HEK293 (cell line): Measurements from ENCODE around the gene TBCEL.

Experiments used
- CTCF ChIA-PET: fragments of 350-600 bp; formaldehyde crosslinking; extraction: SDS; loops from one replicate; lab custom pipeline; 2021; ENCODE audit warnings: antibody characterized with exemption; lab: Yijun Ruan, JAX
- POLR2A ChIA-PET: fragments of 300-600 bp; formaldehyde crosslinking; extraction: SDS; loops from one replicate; lab custom pipeline; 2020; ENCODE audit warnings: antibody characterized with exemption, inconsistent platforms; lab: Yijun Ruan, JAX
- H3K27ac ChIP-seq: fragments of 200-500 bp; sonication (Bioruptor generic); 2 replicates; pipeline ENCODE4 v1.5.1; 2014; ENCODE audit warnings: low read depth, low read length, control low read depth, inconsistent platforms; ENCODE audit errors: extremely low read depth
- H3K36me3 ChIP-seq, 2 experiments: fragments of 200-500 bp in 1 of 2; sonication (Bioruptor generic) in 1 of 2; 1 replicate in 1 of 2; 2 replicates in 1 of 2; pipeline ENCODE4 v1.5.1; 2014 to 2017; ENCODE audit warnings: inconsistent platforms in 2 of 2, low read length in 2 of 2; ENCODE audit not compliant: control insufficient read depth in 2 of 2, insufficient read depth in 1 of 2
- H3K4me1 ChIP-seq: fragments of 200-500 bp; sonication (Bioruptor generic); 2 replicates; pipeline ENCODE4 v1.5.1; 2014; ENCODE audit warnings: mild to moderate bottlenecking, low read length, inconsistent platforms; ENCODE audit not compliant: control insufficient read depth, insufficient read depth
- H3K4me3 ChIP-seq: 2 replicates; pipeline ENCODE4 v1.5.1; 2011; ENCODE audit warnings: low read depth, mild to moderate bottlenecking, control low read depth, low read length, moderate library complexity
- H3K9me3 ChIP-seq: fragments of 200-500 bp; sonication (Bioruptor generic); 2 replicates; pipeline ENCODE4 v1.5.1; 2014; ENCODE audit warnings: low read depth, low read length, inconsistent platforms; ENCODE audit not compliant: control insufficient read depth, insufficient read depth
- BCL6B ChIP-seq: fragments of 450-650 bp; formaldehyde crosslinking; IDR thresholded peaks from 2 replicates; pipeline ENCODE4 v1.5.1; 2017; ENCODE audit warnings: missing biosample characterization, missing genetic modification characterization
- ELK4 ChIP-seq: IDR thresholded peaks from 2 replicates; pipeline ENCODE4 v1.6.1; 2011; ENCODE audit warnings: mild to moderate bottlenecking, low read depth, low read length, borderline replicate concordance
- FEZF1 ChIP-seq: fragments of 450-650 bp; formaldehyde crosslinking; IDR thresholded peaks from 2 replicates; pipeline ENCODE4 v1.5.1; 2016; ENCODE audit warnings: missing biosample characterization, missing genetic modification characterization
- GLI4 ChIP-seq: fragments of 450-650 bp; formaldehyde crosslinking; IDR thresholded peaks from 2 replicates; pipeline ENCODE4 v1.5.1; 2016; ENCODE audit warnings: missing biosample characterization, missing genetic modification characterization
- SP3 ChIP-seq: fragments of 450-650 bp; formaldehyde crosslinking; IDR thresholded peaks from 2 replicates; pipeline ENCODE4 v1.5.1; 2016; ENCODE audit warnings: missing biosample characterization, missing genetic modification characterization
- ZBTB48 ChIP-seq: fragments of 450-650 bp; formaldehyde crosslinking; IDR thresholded peaks from 2 replicates; pipeline ENCODE4 v1.5.1; 2016; ENCODE audit warnings: missing biosample characterization, missing genetic modification characterization
- ZNF140 ChIP-seq: fragments of 450-650 bp; formaldehyde crosslinking; IDR thresholded peaks from 2 replicates; pipeline ENCODE4 v1.5.1; 2016; ENCODE audit warnings: missing biosample characterization, missing genetic modification characterization
- ZNF157 ChIP-seq: fragments of 450-650 bp; formaldehyde crosslinking; IDR thresholded peaks from 2 replicates; pipeline ENCODE4 v1.5.1; 2016; ENCODE audit warnings: missing biosample characterization, missing genetic modification characterization
- ZNF19 ChIP-seq: fragments of 450-650 bp; formaldehyde crosslinking; IDR thresholded peaks from 2 replicates; pipeline ENCODE4; 2016; ENCODE audit warnings: missing biosample characterization, missing genetic modification characterization, low read depth
- ZNF23 ChIP-seq: fragments of 450-650 bp; formaldehyde crosslinking; IDR thresholded peaks from 2 replicates; pipeline ENCODE4 v1.5.1; 2016; ENCODE audit warnings: missing biosample characterization, missing genetic modification characterization, borderline replicate concordance
- ZNF248 ChIP-seq: fragments of 450-650 bp; formaldehyde crosslinking; IDR thresholded peaks from 2 replicates; pipeline ENCODE4 v1.5.1; 2017; ENCODE audit warnings: missing biosample characterization, missing genetic modification characterization
- ZNF26 ChIP-seq: fragments of 450-650 bp; formaldehyde crosslinking; IDR thresholded peaks from 2 replicates; pipeline ENCODE4 v1.5.1; 2016; ENCODE audit warnings: missing biosample characterization, missing genetic modification characterization
- ZNF280D ChIP-seq: fragments of 450-650 bp; formaldehyde crosslinking; IDR thresholded peaks from 2 replicates; pipeline ENCODE4 v1.5.1; 2016; ENCODE audit warnings: missing biosample characterization, missing genetic modification characterization
- ZNF366 ChIP-seq: fragments of 450-650 bp; formaldehyde crosslinking; conservative IDR thresholded peaks from 2 replicates; pipeline ENCODE4 v1.5.1; 2016; ENCODE audit warnings: missing biosample characterization, missing genetic modification characterization
- ZNF404 ChIP-seq: fragments of 450-650 bp; formaldehyde crosslinking; IDR thresholded peaks from 2 replicates; pipeline ENCODE4 v1.5.1; 2017; ENCODE audit warnings: missing biosample characterization, missing genetic modification characterization
- ZNF521 ChIP-seq: fragments of 450-650 bp; formaldehyde crosslinking; IDR thresholded peaks from 2 replicates; pipeline ENCODE4 v1.5.1; 2017; ENCODE audit warnings: missing biosample characterization, mild to moderate bottlenecking, missing genetic modification characterization
- ZNF670 ChIP-seq: fragments of 450-650 bp; formaldehyde crosslinking; IDR thresholded peaks from 2 replicates; pipeline ENCODE4 v1.5.1; 2016; ENCODE audit warnings: missing biosample characterization, missing genetic modification characterization, low read depth
- ZNF707 ChIP-seq: fragments of 450-650 bp; formaldehyde crosslinking; IDR thresholded peaks from 2 replicates; pipeline ENCODE4 v1.5.1; 2016; ENCODE audit warnings: missing biosample characterization, missing genetic modification characterization
- ZNF747 ChIP-seq: fragments of 450-650 bp; formaldehyde crosslinking; IDR thresholded peaks from 2 replicates; pipeline ENCODE4 v1.5.1; 2016; ENCODE audit warnings: missing biosample characterization, missing genetic modification characterization
- ZNF776 ChIP-seq: fragments of 450-650 bp; formaldehyde crosslinking; IDR thresholded peaks from 2 replicates; pipeline ENCODE4 v1.5.0; 2017; ENCODE audit warnings: missing biosample characterization, missing genetic modification characterization, borderline replicate concordance
- ZNF777 ChIP-seq: fragments of 450-650 bp; formaldehyde crosslinking; IDR thresholded peaks from 2 replicates; pipeline ENCODE4 v1.5.1; 2017; ENCODE audit warnings: missing biosample characterization, missing genetic modification characterization, borderline replicate concordance
- ZNF792 ChIP-seq: fragments of 450-650 bp; formaldehyde crosslinking; IDR thresholded peaks from 2 replicates; pipeline ENCODE4 v1.5.1; 2016; ENCODE audit warnings: missing biosample characterization, missing genetic modification characterization
- ZNF830 ChIP-seq: fragments of 450-650 bp; IDR thresholded peaks from 2 replicates; pipeline ENCODE4 v1.5.0; 2018; ENCODE audit warnings: missing biosample characterization, missing genetic modification characterization, low read depth, mild to moderate bottlenecking, moderate library complexity
- TF ChIP-seq, protein P1 (sequence below): fragments of 450-650 bp; formaldehyde crosslinking; IDR thresholded peaks from 2 replicates; pipeline ENCODE4 v1.5.0; 2017; ENCODE audit warnings: missing biosample characterization, missing genetic modification characterization, borderline replicate concordance
- TF ChIP-seq, protein P2 (sequence below): fragments of 450-650 bp; formaldehyde crosslinking; IDR thresholded peaks from 2 replicates; pipeline ENCODE4 v1.5.1; 2017; ENCODE audit warnings: missing biosample characterization, missing genetic modification characterization

TBCEL gene

DNA sequence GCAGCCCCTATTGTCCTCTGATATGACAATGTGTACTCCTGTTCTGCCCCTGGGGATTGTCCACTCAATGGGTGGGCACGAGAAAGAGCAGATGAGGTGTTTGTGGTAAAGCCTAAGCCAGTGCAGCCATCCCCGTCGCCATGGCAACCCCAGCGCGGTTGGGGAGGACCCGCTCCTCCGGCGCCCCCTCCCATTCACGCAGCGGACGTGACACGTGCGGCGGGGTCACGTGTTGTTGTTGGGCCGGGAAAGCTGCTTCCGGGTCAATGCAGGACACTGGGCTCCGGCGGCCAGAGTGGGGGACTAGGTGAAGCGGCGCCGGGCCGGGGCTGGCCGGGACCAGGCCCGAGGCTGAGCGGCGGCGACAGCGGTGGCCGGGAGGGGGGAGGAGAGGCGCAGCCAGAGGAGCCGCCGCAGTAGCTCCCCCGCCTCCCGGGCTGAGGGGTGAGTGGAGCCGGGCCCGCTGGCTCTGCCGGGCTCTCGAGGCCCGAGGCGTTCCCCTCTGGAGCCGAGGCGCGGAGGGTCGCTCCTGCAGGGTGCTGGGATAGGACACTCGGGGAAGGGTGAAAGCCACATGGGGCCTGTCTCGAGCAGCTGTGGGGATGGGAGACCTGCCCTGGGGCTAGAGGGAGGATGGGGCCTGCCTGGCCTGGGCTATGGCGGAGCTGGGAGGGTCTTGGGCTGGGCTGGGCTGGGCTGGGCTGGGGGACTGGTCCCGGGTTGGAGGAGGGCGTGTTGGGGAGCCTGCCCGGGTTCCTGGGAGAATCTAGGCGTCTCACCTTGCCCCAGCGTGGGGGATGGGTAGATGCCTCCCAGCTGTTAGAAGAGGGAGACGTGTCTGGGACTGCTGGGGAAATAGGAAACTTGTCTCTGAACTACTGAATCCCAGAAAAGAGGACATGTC is at the start of gene TBCEL:
TSS of gene TBCEL (plus strand) at position 255 of the 904 bp plus-strand sequence. CDS start 21,589 bp downstream, outside the sequence.
- H3K27ac ChIP-seq, result peak within 1 kb of the TSS; percentile 78; the same call in 1 of the 2 replicates
- H3K4me3 ChIP-seq, result peak within 1 kb of the TSS; percentile 85
- H3K4me1 ChIP-seq, result no peaks in the 10 kb centered on the region
- H3K9me3 ChIP-seq, result no peaks in the 10 kb centered on the region
- CTCF ChIA-PET, result interaction anchor here (0.7 to 1.2 kb wide), 3 partner anchors 33 to 514 kb away, joined by 3 to 4 read pairs (median 4); no protein-coding TSS in a partner anchor
- H3K36me3 ChIP-seq, result no peaks in the 10 kb centered on the region
- POLR2A ChIA-PET, result interaction anchor here (1.4 kb wide), 1 partner anchor 11 kb away, joined by 9 read pairs; no protein-coding TSS in a partner anchor
- TF ChIP-seq ZNF157 (tag by site-specific recombination) (no peak), ZNF404 (tag by site-specific recombination) (no peak), ZNF777 (tag by site-specific recombination) (no peak), ZNF19 (tag by site-specific recombination) (no peak), ZNF670 (no peak), ZBTB48 (no peak), ZNF366 (tag by site-specific recombination) (no peak), ZNF280D (no peak), ZNF830 (tag by site-specific recombination) (no peak), FEZF1 (0 out of 2 replicates have a peak, but pooled peaks have one; percentile 9), ZNF776 (tag by site-specific recombination) (no peak), ZNF248 (tag by site-specific recombination) (no peak), BCL6B (tag by site-specific recombination) (no peak), ZNF140 (tag by site-specific recombination) (no peak), ZNF747 (tag by site-specific recombination) (no peak), ZNF707 (tag by site-specific recombination) (no peak), ELK4 (no peak), ZNF792 (tag by site-specific recombination) (no peak), ZNF521 (tag by site-specific recombination) (no peak), GLI4 (tag by site-specific recombination) (no peak), SP3 (no peak; the same call in 1 of the 2 replicates), ZNF23 (no peak), ZNF26 (no peak)
- TF ChIP-seq, protein P1, sequence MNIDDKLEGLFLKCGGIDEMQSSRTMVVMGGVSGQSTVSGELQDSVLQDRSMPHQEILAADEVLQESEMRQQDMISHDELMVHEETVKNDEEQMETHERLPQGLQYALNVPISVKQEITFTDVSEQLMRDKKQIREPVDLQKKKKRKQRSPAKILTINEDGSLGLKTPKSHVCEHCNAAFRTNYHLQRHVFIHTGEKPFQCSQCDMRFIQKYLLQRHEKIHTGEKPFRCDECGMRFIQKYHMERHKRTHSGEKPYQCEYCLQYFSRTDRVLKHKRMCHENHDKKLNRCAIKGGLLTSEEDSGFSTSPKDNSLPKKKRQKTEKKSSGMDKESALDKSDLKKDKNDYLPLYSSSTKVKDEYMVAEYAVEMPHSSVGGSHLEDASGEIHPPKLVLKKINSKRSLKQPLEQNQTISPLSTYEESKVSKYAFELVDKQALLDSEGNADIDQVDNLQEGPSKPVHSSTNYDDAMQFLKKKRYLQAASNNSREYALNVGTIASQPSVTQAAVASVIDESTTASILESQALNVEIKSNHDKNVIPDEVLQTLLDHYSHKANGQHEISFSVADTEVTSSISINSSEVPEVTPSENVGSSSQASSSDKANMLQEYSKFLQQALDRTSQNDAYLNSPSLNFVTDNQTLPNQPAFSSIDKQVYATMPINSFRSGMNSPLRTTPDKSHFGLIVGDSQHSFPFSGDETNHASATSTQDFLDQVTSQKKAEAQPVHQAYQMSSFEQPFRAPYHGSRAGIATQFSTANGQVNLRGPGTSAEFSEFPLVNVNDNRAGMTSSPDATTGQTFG (tag by site-specific recombination), result 0 out of 2 replicates have a peak, but pooled peaks have one; percentile 16
- TF ChIP-seq, protein P2, sequence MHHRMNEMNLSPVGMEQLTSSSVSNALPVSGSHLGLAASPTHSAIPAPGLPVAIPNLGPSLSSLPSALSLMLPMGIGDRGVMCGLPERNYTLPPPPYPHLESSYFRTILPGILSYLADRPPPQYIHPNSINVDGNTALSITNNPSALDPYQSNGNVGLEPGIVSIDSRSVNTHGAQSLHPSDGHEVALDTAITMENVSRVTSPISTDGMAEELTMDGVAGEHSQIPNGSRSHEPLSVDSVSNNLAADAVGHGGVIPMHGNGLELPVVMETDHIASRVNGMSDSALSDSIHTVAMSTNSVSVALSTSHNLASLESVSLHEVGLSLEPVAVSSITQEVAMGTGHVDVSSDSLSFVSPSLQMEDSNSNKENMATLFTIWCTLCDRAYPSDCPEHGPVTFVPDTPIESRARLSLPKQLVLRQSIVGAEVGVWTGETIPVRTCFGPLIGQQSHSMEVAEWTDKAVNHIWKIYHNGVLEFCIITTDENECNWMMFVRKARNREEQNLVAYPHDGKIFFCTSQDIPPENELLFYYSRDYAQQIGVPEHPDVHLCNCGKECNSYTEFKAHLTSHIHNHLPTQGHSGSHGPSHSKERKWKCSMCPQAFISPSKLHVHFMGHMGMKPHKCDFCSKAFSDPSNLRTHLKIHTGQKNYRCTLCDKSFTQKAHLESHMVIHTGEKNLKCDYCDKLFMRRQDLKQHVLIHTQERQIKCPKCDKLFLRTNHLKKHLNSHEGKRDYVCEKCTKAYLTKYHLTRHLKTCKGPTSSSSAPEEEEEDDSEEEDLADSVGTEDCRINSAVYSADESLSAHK (tag by site-specific recombination), result no peak
